A673 (cell line): Measurements from ENCODE around the gene TBX1.

Experiments
- EZH2 ChIP-seq: fragments of 200-600 bp; sonication (generic); IDR thresholded peaks from 2 replicates; pipeline ENCODE4 v1.6.1; 2017; ENCODE audit warnings: borderline replicate concordance, low read depth, mild to moderate bottlenecking, mixed read lengths, antibody characterized with exemption, low read length; ENCODE audit not compliant: poor library complexity, severe bottlenecking
- TF ChIP-seq, protein P1 (sequence below): fragments of 300-800, 200-600 bp; sonication (generic); conservative IDR thresholded peaks from 2 replicates; pipeline ENCODE4 v1.5.1; 2017; ENCODE audit warnings: low read depth, mild to moderate bottlenecking, antibody characterized with exemption, low read length, moderate library complexity, mixed read lengths

- TF ChIP-seq EZH2 = no peak
- TF ChIP-seq, protein P1, sequence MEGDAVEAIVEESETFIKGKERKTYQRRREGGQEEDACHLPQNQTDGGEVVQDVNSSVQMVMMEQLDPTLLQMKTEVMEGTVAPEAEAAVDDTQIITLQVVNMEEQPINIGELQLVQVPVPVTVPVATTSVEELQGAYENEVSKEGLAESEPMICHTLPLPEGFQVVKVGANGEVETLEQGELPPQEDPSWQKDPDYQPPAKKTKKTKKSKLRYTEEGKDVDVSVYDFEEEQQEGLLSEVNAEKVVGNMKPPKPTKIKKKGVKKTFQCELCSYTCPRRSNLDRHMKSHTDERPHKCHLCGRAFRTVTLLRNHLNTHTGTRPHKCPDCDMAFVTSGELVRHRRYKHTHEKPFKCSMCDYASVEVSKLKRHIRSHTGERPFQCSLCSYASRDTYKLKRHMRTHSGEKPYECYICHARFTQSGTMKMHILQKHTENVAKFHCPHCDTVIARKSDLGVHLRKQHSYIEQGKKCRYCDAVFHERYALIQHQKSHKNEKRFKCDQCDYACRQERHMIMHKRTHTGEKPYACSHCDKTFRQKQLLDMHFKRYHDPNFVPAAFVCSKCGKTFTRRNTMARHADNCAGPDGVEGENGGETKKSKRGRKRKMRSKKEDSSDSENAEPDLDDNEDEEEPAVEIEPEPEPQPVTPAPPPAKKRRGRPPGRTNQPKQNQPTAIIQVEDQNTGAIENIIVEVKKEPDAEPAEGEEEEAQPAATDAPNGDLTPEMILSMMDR = peak; percentile 98
Measured at GRCh38 chr22:19730655-19731360, 29.8 kb upstream of the TBX1 start.
